Large intestine (tissue), 3 donors: Measurements from ENCODE around the gene FAM200C. TPM values are rescaled to one million over a fixed set of nuclear protein-coding genes. Genes with fewer than 3 reads are reported as not detected.
"Not testable (repeated sequence)": the region's sequence is repeated elsewhere in the genome, so short reads cannot be mapped to it uniquely, and the experiment has no call there.

ENCODE experiments used
- DNase-seq, 2 donors: peaks; one replicate each; pipeline versions ENCODE4 v3.0.0 to v3.0.0-alpha.2; 2013
- H3K27ac ChIP-seq: one replicate; pipeline ENCODE4 v1.5.1; 2013; ENCODE audit warnings: low read length
- H3K27me3 ChIP-seq: 2 replicates; pipeline ENCODE4 v1.6.1; 2013; ENCODE audit warnings: low read length; ENCODE audit not compliant: control insufficient read depth, insufficient read depth
- H3K36me3 ChIP-seq: 2 replicates; pipeline ENCODE4 v1.6.1; 2013; ENCODE audit warnings: low read length; ENCODE audit not compliant: control insufficient read depth, insufficient read depth
- H3K4me1 ChIP-seq: one replicate; pipeline ENCODE4 v1.6.1; 2013; ENCODE audit warnings: low read length; ENCODE audit not compliant: control insufficient read depth, insufficient read depth
- H3K4me3 ChIP-seq: one replicate; pipeline ENCODE4 v1.5.1; 2013; ENCODE audit warnings: low read length
- H3K9me3 ChIP-seq: one replicate; pipeline ENCODE4 v1.6.1; 2013; ENCODE audit warnings: mild to moderate bottlenecking, low read depth, low read length, moderate library complexity; ENCODE audit not compliant: control insufficient read depth
- WGBS: methylation state at CpG from one replicate; pipeline ENCODE4 v1.1.5; 2013; ENCODE audit warnings: low lambda C conversion rate; ENCODE audit not compliant: insufficient coverage; 5-methylcytosine and 5-hydroxymethylcytosine counted together
- polyA plus RNA-seq: library from polyadenylated mRNA; unstranded; fragments of 120-200 nt; gene quantifications from one replicate; pipeline ENCODE4 v1.2.1, GENCODE V29; 2013

Gene FAM200C
- polyA plus RNA-seq, 1 donor = 7.8 TPM

DNA sequence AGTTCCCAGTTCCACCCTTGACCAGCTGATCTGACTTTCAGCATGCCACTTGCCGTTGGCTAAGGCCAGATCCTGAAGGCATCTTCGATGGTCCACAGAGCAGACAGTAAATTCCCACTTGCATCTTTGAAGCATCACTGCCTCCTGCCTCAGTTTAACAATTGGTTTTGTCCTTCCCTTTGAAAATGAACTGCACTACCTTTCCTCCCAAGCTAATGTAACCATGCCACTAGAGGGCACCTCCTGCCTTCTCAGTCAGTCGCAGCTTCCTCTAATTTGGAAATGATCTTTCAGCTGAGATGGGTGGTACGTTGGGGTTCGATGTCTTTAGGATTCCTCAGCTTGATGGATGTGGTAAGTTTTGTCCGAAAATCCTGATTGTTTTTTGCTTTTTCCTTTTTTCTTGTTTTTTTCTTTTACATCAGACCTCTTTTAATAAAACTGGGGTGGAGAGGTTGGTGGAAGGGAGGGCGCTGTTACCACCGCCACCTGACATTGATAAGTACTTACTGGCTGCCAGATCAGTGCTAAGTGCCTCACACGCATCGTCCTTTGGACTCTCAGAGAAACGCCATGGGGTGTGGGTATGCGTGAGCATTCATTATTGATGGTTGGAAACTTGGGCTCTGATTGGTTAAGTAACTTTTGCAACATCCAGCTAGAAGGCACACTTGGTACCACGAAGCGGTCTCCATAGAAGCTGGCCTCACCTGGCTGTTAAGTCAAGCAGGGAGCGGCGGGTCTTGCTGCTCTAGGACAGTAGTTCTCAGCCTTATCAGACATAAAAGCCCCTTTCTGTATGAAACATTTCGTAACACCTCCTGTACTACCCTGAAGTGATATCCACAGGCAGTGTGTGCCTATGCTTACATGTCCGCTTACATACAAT, 38.7 kb upstream of the FAM200C start:
- H3K36me3 ChIP-seq = no peaks in the 10 kb centered on the region
- H3K4me3 ChIP-seq = peak overlapping the region; percentile 36
- peaks cover 5% of the 10 kb centered on the region for H3K4me1 ChIP-seq
- H3K27ac ChIP-seq = peak overlapping the region; percentile 78
- 0% methylated on average over 1 of the region's 18 CpGs for WGBS
- H3K9me3 ChIP-seq = no peaks in the 10 kb centered on the region
- no peaks in the 10 kb centered on the region for H3K27me3 ChIP-seq
- DNase-seq = peak; percentile 71 to 89

DNA sequence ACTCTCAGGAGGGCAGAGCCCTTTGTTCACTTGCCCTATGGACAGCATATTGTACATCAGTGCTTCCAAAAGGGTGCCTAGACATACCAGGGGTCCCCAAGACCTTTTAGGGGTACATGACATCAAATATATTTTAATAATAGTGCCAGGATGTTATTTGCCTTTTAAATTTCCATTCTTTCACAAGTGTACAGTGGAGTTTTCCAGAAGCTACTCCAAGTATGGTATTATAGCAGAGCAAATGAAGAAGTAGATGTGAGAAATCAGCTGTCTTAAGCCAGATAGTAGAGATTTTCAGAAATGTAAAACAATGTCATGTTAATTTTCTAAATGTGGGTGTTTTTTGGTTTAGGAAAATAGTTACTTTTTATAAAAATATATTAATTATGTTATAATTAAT, 37.4 kb upstream of the FAM200C start:
- Histone ChIP-seq H3K4me3 (no peak overlapping the region), H3K27me3 (no peaks in the 10 kb centered on the region), H3K9me3 (no peaks in the 10 kb centered on the region), H3K27ac (no peak overlapping the region), H3K36me3 (no peaks in the 10 kb centered on the region), H3K4me1 (peaks cover 9% of the 10 kb centered on the region)
- DNase-seq = no peak

DNA sequence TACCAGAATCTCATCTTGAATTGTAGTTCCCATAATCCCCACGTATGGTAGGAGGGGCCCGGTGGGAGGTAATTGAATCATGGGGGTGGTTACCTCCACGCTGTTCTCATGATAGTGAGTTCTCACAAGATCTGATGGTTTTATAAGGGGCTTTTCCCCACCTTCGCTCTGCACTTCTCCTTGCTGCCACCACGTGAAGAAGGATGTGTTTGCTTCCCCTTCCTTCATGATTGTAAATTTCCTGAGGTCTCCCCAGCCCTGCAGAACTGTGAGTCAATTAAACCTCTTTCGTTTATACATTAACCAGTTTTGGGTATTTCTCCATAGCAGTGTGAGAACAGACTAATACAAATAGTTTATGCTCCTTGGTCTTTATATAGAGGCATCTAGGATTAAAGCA, 36.8 kb upstream of the FAM200C start:
- not testable (repeated sequence) for H3K4me3 ChIP-seq, H3K36me3 ChIP-seq, H3K27me3 ChIP-seq, H3K9me3 ChIP-seq, H3K27ac ChIP-seq, H3K4me1 ChIP-seq, DNase-seq
- 50% methylated on average over 1 of the region's 6 CpGs for WGBS

DNA sequence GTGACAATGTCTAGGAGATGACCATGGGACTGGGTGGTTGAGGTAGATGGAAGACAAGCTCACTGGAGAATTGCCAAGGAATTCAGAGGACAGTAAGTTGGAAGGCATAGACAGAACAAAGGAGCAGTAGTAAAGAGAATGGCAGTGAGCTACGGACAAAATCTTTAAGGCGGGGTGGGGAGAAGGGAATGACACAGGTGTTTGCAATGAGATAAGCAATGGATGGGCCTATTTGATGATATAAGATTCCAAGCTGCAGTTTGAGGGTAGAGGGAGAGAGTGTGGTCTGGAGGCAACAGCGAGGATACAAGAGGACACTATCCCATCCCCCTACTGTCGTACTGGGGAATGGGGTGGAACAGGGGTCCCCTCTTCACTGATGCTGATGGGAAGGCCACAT, 36.2 kb upstream of the FAM200C start:
- H3K36me3 ChIP-seq = no peaks in the 10 kb centered on the region
- H3K4me3 ChIP-seq = no peak overlapping the region
- no peak for DNase-seq
- no peaks in the 10 kb centered on the region for H3K9me3 ChIP-seq
- no peaks in the 10 kb centered on the region for H3K27me3 ChIP-seq
- no peak overlapping the region for H3K27ac ChIP-seq
- H3K4me1 ChIP-seq = peaks cover 9% of the 10 kb centered on the region
- WGBS = 86% methylated on average over 1 of the region's 4 CpGs

DNA sequence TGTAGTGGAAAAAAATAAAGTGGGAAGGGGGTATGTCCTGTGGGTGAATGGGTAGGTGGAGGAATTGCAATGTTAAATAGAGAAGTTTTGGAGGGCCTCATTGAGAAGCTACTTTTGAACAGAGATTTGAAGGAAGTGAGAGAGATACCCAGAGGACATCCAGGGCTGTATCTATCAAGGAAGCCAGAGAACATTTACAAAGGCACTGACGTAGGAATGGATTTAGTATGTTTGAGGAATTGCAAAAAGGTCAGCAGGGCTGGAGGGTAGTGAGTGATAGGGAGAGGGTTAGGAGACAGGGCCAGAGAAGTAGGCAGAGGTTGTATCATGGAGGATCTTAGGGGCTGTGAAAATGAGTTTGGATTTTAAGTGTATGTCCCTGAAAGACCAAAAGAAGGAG, 35.7 kb upstream of the FAM200C start:
- H3K27me3 ChIP-seq = no peaks in the 10 kb centered on the region
- no peak for DNase-seq
- no peaks in the 10 kb centered on the region for H3K9me3 ChIP-seq
- no peaks in the 10 kb centered on the region for H3K36me3 ChIP-seq
- no peak overlapping the region for H3K4me3 ChIP-seq
- WGBS = 100% methylated on average over 1 of the region's 1 CpG
- H3K4me1 ChIP-seq = peaks cover 9% of the 10 kb centered on the region
- no peak overlapping the region for H3K27ac ChIP-seq

DNA sequence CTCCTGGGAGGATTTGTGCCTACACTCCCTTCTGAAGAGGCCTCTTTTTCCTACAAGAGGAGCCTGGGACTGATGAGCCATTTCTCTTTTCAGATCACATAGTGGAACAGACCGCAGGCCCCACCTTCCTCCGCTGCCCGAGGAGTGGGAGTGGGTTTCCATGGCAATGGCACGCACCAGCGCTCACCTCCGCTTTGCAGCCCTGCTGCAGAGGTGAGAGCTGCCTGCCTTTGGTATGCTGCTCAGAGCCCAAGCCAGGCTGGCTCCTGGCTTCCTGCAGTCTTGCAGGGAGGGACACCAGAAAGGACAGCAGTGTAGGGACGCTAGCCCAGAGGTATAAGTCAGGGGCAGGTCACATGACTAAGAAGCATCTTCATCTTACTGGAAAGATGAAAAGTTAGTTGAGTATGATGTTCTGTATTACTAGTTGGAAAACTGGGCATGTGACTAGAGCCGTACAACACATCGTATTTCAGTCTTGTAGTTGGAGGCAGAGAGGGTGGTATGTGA, 34.2 kb upstream of the FAM200C start:
- H3K9me3 ChIP-seq = no peaks in the 10 kb centered on the region
- no peaks in the 10 kb centered on the region for H3K36me3 ChIP-seq
- no peak overlapping the region for H3K4me3 ChIP-seq
- H3K27me3 ChIP-seq = no peaks in the 10 kb centered on the region
- H3K4me1 ChIP-seq = peaks cover 9% of the 10 kb centered on the region
- 61% methylated on average over 2 of the region's 9 CpGs for WGBS
- peak; percentile 40 to 56 for DNase-seq
- no peak overlapping the region for H3K27ac ChIP-seq

DNA sequence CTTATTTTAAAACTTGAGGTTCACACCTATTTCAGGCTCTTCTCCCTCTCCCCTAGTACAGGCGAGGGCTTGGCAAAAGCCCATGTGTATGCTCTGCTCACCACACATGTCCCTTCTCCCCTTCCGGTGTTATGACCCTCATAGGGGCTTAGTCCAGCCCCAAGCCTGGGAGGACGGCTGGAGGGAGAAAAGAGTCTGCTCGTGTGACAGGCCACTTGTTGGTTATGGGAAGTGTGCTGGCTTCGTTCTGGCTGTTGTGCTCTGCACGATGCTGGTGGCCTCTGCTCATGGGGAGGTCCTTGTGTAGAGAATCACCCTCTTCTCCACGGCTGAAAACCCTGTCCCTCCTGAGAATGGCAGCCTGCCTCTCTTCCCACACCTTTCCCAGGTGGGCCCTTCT, 32.9 kb upstream of the FAM200C start:
- Histone ChIP-seq H3K36me3 (no peaks in the 10 kb centered on the region), H3K4me1 (peaks cover 6% of the 10 kb centered on the region), H3K9me3 (no peaks in the 10 kb centered on the region), H3K27ac (no peak overlapping the region), H3K4me3 (no peak overlapping the region), H3K27me3 (no peaks in the 10 kb centered on the region)
- DNase-seq = no peak
- WGBS = no CpG with 5 or more reads among the region's 7 CpGs

DNA sequence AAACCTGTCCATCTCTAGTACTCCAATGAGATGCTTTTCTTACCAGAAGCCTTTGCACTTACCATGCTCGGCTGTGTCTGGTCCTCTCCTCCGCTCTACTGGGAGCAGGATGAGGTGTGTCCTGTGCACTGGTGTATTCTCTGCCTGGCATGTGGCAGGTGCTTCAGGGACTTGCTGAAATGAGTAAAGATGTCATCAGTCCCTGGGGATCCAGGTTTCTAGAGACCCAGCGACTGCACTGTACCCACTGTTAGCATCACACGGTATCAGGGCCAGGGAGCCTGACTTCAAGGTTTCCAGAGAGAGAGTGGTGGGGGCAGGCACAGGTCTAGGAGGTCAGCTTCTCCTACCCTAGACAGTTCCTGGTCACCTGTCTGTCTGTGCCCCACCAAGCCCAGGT, 32.3 kb upstream of the FAM200C start:
- no peak for DNase-seq
- no CpG with 5 or more reads among the region's 4 CpGs for WGBS
- Histone ChIP-seq H3K27me3 (no peaks in the 10 kb centered on the region), H3K4me3 (no peak overlapping the region), H3K27ac (no peak overlapping the region), H3K4me1 (peaks cover 6% of the 10 kb centered on the region), H3K36me3 (peaks cover 2% of the 10 kb centered on the region), H3K9me3 (no peaks in the 10 kb centered on the region)

DNA sequence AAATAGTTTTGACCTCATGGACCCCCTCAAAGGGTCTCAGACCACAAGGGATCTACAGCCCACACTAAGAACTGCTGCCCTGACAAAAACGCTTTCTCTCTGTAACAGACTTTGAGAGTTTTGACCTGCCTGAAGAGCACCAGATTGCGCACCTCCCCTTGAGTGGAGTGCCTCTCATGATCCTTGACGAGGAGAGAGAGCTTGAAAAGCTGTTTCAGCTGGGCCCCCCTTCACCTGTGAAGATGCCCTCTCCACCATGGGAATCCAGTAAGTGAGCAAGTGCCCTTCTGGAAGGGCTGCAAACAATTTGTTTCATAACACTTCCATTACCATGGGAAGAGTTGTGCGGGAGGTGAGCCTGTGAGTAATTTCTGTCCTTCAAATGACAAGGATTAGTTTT, 27.8 kb upstream of the FAM200C start:
- Histone ChIP-seq H3K36me3 (peaks cover 2% of the 10 kb centered on the region), H3K27me3 (no peaks in the 10 kb centered on the region), H3K4me3 (no peak overlapping the region), H3K4me1 (peaks cover 1% of the 10 kb centered on the region), H3K27ac (no peak overlapping the region), H3K9me3 (no peaks in the 10 kb centered on the region)
- no CpG with 5 or more reads among the region's 4 CpGs for WGBS
- no peak for DNase-seq

DNA sequence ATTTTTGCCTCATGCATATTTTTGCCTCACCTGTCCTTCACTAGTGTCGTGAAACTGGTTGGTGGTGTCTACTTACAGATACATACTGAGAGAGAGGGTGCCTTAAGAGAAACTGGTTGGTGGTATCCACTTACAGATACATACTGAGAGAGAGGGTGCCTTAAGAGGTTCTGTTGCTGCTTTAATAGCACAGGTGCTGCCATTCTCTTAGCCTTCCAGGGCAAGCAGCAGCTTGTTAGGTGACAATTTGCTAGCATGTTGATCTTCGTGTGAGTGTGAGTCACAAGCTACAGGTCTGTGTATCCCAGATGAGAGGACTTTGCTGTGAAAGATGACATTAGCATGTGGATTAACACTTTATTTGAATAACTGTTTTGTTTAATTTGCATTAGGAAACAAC, 23.2 kb upstream of the FAM200C start:
- Histone ChIP-seq H3K4me1 (peaks cover 2% of the 10 kb centered on the region), H3K4me3 (no peak overlapping the region), H3K36me3 (peaks cover 2% of the 10 kb centered on the region), H3K9me3 (no peaks in the 10 kb centered on the region), H3K27ac (no peak overlapping the region), H3K27me3 (no peaks in the 10 kb centered on the region)
- no CpG with 5 or more reads among the region's 2 CpGs for WGBS
- peak in 1 of 2 donors; percentile 30 for DNase-seq
